T47D (cell line): ENCODE data around the gene SNRPA.
A peak's percentile ranks its signal among the peaks of the same experiment; 100 is the strongest.

ENCODE experiments used
- DNase-seq, 2 experiments: peaks; one replicate each; pipeline versions ENCODE4 v3.0.0 to v3.0.0-alpha.2; 2011 to 2012; ENCODE audit warnings: low read depth in 1 of 2, low spot score in 1 of 2
- JUND ChIP-seq: IDR thresholded peaks from 2 replicates; pipeline ENCODE4 v1.6.1; 2012; ENCODE audit warnings: low read depth
- in situ Hi-C: cut with HindIII; loops from 2 replicates; pipeline ENCODE4 v1.10.0; 2016; ENCODE audit warnings: low sequenced_read_pairs, low pct_unique_long_range_greater_than_20kb

The SNRPA gene

DNA sequence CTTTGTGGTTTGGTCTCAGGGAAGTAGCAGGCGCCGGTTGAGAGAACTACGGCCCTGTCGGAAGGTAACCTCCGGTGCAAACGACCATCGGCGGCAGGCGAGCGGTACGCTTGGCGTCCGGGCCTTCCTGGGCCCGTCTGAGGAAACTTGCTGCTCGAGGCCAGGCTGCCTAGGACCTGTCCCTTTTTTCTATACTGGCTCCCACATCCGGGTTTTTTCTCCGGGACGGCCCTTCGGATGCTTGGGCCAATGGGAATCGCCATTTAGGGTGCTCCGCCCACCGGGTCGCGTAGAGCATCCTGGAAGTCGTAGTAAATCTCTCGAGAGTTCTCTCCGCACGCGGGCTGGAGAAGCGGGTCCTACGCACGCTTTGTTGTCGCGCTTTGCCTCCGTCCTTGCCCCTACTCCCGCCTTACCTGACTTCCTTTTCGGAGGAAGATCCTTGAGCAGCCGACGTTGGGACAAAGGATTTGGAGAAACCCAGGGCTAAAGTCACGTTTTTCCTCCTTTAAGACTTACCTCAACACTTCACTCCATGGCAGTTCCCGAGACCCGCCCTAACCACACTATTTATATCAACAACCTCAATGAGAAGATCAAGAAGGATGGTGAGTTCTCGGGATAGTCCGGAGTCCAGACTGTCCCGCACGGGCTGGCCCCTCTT lies at the start of gene SNRPA:
Gene SNRPA (plus strand): TSS at position 330 of the 664 bp plus-strand sequence. CDS start 206 bp downstream, at position 536.
- no peak for TF ChIP-seq JUND
- peak; percentile 72 to 96 for DNase-seq
- in situ Hi-C loops: no loop called here

DNA sequence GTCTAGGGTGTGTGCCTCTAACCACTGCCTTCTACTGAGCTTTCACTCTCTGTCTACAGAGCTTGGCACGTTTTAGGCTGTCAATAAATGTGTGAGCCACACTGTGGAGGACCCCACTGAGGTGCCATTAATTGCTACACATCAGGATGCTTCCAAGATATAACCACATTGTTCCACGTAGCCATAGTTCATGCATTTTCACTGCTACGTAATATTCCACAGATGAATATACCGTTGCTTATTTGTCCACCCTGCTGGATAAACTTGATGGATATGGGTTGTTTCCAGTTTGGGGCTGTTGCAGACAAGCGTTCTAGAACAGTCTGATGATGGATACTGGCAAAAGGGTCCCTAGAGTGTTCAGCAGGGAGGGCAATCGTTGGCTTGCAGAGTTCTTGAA lies 49.2 kb upstream of the SNRPA start:
- TF ChIP-seq JUND: no peak
- in situ Hi-C loops: no loop called here
- DNase-seq: no peak

DNA sequence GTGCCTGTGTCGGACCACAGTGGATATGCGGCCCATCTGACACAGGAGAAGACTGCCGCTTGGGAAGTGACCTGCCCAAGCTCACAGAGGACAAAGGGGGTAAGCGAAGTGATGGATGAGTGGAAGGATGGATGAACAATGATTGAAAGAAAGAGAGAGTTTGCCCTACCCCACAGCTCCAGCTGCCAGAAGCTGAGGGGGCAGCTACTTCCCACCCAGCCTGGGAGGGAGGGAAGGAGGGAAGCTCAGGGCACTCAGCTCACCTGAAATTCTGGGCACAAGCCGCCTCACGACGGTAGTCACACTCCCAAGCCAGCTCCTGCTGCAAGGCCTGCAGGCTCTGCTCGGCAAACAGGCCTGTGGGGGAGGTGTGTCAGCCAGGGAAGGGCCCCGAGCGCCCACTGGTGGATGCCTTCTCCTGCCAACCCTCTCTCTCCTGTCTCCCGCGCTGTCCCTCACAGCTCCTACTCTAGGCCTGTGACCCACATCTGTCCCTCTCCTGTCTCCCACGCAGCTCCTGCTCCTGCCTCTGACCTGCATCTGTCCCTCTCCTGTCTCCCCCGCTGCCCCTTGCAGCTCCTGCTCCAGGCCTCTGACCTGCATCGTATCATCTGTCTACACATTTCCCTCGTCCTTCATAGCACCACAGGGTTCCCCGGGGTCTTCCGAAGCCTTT lies 48.5 kb upstream of the SNRPA start:
- in situ Hi-C loops: no loop called here
- DNase-seq: peak in 1 of 2 experiments; percentile 60
- no peak for TF ChIP-seq JUND

DNA sequence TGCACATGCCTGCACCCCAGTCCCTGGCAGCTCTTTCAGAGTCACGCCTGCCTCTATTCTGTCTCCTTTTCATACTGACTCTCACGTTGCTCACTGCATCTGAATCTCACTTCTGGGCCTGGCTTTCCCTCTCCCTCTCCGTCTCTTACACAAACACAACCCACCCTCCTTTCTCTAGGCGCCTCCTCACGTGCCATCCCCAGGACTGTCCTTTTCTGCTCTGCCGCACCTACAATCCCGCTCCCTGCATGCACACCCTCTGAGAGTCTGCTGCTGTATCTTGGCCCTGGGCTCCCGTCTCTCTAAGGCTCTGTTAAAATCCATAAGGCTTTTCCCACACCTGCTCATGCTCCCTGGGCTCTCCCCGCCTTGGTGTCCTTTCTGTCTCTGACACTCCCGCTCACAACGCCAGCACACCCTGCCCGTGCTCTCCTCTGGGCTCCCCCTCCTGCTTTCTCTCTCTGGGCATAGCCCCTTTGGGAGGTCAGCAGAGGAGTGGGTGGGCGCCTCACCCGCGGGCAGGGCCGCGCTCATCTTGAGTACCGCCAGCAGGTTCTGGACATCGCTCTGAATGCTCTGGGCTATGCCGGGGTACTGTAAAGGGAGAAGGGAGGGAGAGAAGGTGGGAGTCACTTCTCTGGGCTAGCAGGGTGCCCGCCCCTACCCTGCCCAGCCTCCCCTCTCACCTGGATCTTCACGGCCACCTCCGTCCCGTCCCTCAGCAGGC lies 47.8 kb upstream of the SNRPA start:
- DNase-seq: no peak
- in situ Hi-C loops: no loop called here
- no peak for TF ChIP-seq JUND

DNA sequence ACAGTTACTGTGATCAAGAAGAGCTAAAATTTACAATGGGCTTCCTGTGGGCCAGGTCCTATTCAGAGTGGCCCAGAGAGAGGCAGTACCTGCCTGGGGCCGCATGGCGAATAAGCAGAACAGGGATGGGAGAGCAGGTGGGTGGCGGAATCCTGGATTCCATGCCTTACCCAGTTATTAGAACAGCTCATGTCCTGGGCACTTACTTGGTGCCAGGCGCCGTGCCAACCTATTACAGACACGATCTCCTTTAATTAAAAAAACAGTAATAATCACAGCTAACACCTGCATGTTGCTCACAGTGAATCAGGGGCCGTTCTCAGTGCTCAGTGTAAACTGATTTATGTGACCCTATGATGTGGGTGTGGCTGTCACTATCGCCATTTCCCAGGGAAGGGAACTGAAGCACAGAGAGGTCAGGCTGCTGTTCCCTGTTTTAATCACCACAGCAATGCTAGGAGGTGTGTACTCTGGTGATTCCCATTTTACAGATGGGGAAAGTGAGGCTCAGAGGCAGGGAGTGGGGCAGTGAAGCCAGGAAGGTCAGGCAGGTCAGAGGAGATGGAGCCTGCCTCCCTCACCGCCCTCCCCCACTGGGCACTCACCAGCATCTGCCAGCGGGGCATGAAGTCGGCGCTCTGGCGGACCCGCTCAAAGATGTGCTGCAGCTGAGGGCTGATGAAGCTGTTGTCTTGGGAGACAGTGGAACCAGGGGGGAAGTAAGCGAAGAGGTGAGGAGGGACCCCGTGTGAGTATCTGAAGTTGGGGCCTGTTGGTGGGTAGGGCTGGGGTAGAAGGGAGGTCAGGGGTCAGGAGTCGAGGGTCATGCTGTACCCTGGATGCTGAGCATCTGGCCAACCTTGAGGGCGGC lies 46.3 kb upstream of the SNRPA start:
- DNase-seq: no peak
- in situ Hi-C loops: no loop called here
- no peak for TF ChIP-seq JUND

DNA sequence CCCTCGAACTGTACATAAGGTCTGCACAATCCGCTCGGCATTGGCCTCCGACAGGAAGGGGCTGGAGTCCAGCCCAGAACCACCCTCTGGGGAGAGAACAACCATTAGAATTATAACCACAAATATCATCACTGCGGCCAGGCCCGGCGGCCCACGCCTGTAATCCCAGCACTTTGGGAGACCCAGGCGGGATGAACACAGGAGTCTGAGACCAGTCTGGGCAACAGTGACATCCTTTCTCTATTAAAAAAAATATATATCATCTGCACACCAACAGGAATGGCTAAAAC lies 45.7 kb upstream of the SNRPA start:
- DNase-seq: no peak
- no peak for TF ChIP-seq JUND
- in situ Hi-C loops: no loop called here

DNA sequence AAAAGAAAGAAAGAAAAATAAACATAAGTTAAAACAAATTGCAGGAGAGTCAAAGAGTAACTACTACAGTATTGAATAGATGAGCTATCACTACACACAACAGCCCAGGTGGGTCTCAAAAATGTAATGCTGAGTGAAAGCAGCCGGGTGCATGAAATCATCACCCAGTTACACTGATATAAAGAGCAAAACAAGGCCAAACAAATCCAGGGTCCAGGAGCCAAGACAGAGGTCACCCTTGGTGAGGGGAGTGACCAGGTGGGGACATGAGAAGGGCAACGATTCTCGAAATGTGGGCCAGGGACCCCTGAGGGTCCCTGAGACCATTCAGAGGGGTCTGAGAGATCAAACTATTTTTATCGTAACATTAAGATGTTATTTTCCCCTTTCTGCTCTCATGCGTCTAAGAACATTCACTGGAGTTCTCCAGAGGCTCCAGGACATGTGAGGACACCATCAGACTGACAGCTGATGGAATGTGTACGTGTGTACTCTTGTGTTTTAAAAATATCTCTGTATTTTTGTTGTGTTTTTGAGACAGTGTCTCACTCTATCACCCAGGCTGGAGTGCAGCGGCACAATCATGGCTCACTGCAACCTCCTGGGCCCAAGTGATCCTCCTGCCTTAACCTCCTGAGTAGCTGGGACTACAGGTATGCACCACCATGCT lies 44.9 kb upstream of the SNRPA start:
- no peak for DNase-seq

DNA sequence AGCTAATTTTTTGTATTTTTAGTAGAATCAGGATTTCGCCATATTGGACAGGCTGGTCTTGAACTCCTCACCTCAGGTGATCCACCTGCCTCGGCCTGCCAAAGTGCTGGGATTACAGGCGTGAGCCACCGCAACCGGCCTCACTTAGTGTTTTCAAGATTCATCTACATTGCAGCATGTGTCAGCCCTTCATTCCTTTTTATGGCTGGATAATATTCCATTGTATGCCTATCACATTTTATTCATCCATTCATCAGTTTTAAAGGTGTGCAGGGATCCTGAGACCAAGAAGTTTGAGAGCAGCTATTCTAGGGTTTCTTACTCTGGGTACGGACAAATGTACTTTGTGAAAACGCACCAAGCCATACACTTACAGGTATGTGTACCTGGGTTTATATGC lies 43.4 kb upstream of the SNRPA start:
- DNase-seq: no peak
- TF ChIP-seq JUND: no peak
- in situ Hi-C loops: no loop called here

More for the DNA sequence above, 44.9 kb upstream of the SNRPA start:
- in situ Hi-C loops: no loop called here
- no peak for TF ChIP-seq JUND

DNA sequence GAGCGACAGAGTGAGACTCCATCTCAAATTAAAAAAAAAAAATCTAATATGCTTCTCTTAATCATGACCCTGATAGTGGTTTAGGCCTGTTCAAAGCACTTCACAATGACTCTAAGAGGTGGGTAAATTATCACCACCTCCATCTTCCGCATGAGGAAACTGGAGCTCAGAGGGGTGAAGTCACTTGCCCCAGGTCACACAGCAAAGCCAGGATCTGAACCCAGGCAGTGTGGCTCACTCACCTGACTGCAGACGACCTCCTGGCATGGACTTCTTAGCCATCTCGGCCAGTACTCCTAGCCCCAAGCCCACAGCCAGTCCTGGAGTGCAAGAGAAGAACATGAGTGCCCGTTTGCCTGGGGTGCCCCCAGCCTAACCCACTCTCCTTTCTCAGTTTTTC lies 41.2 kb upstream of the SNRPA start:
- TF ChIP-seq JUND: no peak

DNA sequence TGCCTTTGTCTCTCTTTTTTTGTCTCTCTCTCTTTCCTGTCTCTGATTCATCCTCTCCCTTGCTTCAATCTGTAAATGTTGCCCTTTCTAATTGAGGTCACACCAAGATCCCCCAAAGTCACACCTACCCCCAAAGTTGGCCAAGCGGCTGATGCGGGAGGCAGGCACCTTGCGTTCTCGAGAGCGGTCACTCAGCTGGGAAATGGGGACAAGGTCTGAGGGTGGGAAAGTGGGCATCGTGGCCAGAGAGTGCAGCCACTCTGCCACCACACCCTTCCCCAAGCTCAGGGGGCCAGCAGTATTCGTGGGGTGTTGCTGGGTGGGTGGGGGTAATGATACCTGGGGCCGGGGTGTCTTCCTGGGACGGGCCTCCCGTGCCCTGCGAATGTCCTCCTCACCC lies 37.1 kb upstream of the SNRPA start:
- no peak for TF ChIP-seq JUND
- no peak for DNase-seq
- in situ Hi-C loops: no loop called here

More for the DNA sequence above, 41.2 kb upstream of the SNRPA start:
- no peak for DNase-seq
- in situ Hi-C loops: no loop called here

DNA sequence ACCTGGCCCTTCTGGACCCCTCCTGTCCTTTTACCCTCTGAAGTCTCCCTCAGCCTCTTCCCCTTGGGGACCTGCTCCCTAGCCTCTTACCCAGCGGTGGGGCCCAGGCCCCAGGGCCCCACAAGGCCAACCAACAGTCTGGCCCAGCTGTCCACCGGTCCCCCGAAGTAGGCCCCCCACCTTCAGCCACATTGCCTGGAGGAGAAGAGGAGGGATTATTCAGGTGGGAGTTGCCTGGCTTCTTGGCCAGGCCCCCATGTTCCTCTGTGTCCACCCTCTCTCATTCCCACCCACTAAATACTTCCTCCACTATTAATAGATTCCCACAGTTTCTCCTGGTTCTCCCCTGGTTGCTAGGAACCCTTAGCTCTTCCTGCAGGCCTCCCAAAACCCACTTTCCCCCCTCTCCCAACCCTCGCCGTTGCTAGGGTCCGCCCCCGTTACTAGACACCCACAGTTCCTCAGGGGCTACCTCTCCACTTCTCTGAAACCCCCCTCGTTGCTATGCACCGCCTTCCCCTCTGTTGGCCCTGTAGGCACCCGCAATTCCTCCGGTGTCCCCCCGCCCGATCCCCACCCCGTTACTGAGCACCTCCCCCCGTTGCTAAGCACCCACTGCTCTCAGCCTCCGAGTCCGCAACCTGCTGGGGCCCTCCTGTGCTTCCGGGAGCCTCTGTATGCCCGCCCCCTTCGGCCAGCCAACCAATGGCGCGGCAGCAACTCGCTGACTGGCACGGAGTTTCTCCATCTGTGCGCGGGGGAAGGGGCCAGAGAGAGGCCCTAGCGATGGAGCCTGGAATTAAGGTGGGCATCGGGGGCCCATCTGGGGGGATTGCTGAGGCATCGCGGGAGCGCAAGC lies 36.3 kb upstream of the SNRPA start:
- no peak for TF ChIP-seq JUND
- peak; percentile 77 to 88 for DNase-seq
- in situ Hi-C loops: no loop called here
